Uterus (tissue), 4 donors: Measurements from ENCODE around the gene TTC7B. TPM values are rescaled to one million over a fixed set of nuclear protein-coding genes. Genes with fewer than 3 reads are reported as not detected.

Experiments used
- DNase-seq, 2 donors: peaks; one replicate each; pipeline ENCODE4 v3.0.0-alpha.2; 2019 to 2020
- H3K27ac ChIP-seq, 2 donors: fragments of 200-600 bp; sonication (generic); 1 replicate in 1 of 2; 2 replicates in 1 of 2; pipeline ENCODE4 v1.5.1; 2016 to 2018
- H3K27me3 ChIP-seq, 2 donors: fragments of 200-600 bp; sonication (generic); one replicate each; pipeline ENCODE4 v1.5.1; 2018 to 2019; ENCODE audit warnings: control low read depth in 1 of 2
- H3K36me3 ChIP-seq, 2 donors: fragments of 200-600 bp; sonication (generic); one replicate each; pipeline ENCODE4 v1.5.1; 2019; ENCODE audit warnings: control low read depth in 1 of 2
- H3K4me1 ChIP-seq, 2 donors: fragments of 200-600 bp; sonication (generic); one replicate each; pipeline ENCODE4 v1.5.1; 2018 to 2019; ENCODE audit warnings: control low read depth in 1 of 2
- H3K4me3 ChIP-seq, 2 donors: fragments of 200-600 bp; sonication (generic); 1 replicate in 1 of 2; 2 replicates in 1 of 2; pipeline ENCODE4 v1.5.1; 2018 to 2019; ENCODE audit warnings: mild to moderate bottlenecking in 1 of 2
- H3K9me3 ChIP-seq, 2 donors: fragments of 200-600 bp; sonication (generic); one replicate each; pipeline ENCODE4 v1.5.1; 2019; ENCODE audit warnings: control low read depth in 1 of 2
- CTCF ChIP-seq, 4 experiments: fragments of 200-600 bp in 2 of 4; fragments of 450-650 bp in 2 of 4; sonication (generic) in 2 of 4; IDR thresholded peaks; one replicate each; pipeline ENCODE4 v1.5.1; 2016 to 2019; ENCODE audit warnings: antibody characterized with exemption in 4 of 4, mild to moderate bottlenecking in 2 of 4, moderate library complexity in 1 of 4
- POLR2A ChIP-seq, 2 donors: fragments of 450-650 bp; IDR thresholded peaks; one replicate each; pipeline ENCODE4 v1.6.1; 2016; ENCODE audit warnings: antibody characterized with exemption in 2 of 2, mild to moderate bottlenecking in 1 of 2, moderate library complexity in 1 of 2
- intact Hi-C: fragments of 100-400 bp; cut with DNase I; formaldehyde crosslinking; loops from one replicate; pipeline ENCODE4 v1.15.1; 2023; ENCODE audit warnings: low total_unique reads
- total RNA-seq, 4 donors: library from RNA; depleted of rRNA in 3 of 4; stranded (reverse); fragments of >200 nt in 3 of 4; gene quantifications; one replicate each; pipeline versions ENCODE4 v1.1.0 to v1.2.4, GENCODE V29; 2014 to 2023
- donor health status: DM: yes; HTN: yes; CAD: no.

The TTC7B gene
- total RNA-seq, 4 donors from 2014 or later, result 15.3 to 73.9 (median 28.0) TPM

DNA sequence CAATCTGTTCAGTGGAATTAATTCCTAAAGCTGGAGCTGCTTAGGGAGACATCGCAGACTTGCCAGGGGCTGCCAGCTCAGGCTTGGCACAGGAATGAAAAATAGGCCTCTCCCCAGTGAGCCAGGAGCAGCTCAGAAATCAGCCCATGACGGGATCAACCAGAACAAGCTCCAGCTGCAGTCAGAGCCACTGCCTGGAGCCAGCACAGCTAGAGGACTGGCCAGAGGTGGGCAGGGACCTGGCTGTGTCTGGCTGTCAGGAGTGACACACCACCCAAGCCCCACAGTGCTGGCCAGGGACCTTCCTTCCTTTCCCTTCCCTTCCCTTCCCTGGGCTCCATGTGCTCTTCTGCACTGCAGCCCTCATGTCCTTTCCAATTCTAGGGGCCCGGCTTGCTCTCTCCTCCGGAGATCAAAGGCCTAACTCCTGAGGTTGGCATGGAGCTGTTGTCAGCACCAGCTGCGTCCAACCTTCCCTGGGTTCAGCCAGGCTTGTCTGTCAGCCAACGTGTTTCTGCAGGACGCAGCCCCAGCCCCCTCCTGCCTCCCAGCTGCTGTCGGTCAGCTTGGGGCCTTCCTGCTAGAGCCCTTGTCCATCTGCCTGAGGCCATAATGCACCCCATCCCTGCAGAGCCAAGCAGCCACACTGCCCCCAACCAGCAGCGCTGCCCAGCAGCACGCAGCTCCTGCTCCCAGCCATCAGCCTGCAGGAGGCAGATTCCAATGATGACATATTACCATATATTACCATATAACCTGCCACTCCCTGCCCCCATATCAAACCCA lies 270.1 kb downstream of the TTC7B start:
- H3K27ac ChIP-seq, result no peak overlapping the region
- no peaks in the 10 kb centered on the region for H3K27me3 ChIP-seq
- no peaks in the 10 kb centered on the region for H3K9me3 ChIP-seq
- H3K4me3 ChIP-seq, result no peak overlapping the region
- TF ChIP-seq POLR2A (IDR thresholded peaks at IDR 0.05), result no peak
- no peak for TF ChIP-seq CTCF (IDR thresholded peaks at IDR 0.05)
- no peak for DNase-seq
- H3K36me3 ChIP-seq, result no peaks in the 10 kb centered on the region
- no peaks in the 10 kb centered on the region for H3K4me1 ChIP-seq
- intact Hi-C loops, result no loop called here

- Histone ChIP-seq H3K4me1 (no peaks in the 10 kb centered on the region), H3K27ac (no peak overlapping the region), H3K4me3 (no peak overlapping the region), H3K36me3 (no peaks in the 10 kb centered on the region), H3K9me3 (no peaks in the 10 kb centered on the region), H3K27me3 (no peaks in the 10 kb centered on the region)
- no peak for TF ChIP-seq POLR2A (IDR thresholded peaks at IDR 0.05)
- intact Hi-C loops, result no loop called here
- no peak for DNase-seq
These were observed 270.8 kb downstream of the TTC7B start for GRCh38 chr14:90545382-90545781.

GRCh38 chr14:90544971-90545370 lies 271.3 kb downstream of the TTC7B start:
- TF ChIP-seq CTCF (IDR thresholded peaks at IDR 0.05), result no peak
- no peak for TF ChIP-seq POLR2A (IDR thresholded peaks at IDR 0.05)
- Histone ChIP-seq H3K4me3 (no peak overlapping the region), H3K36me3 (no peaks in the 10 kb centered on the region), H3K9me3 (no peaks in the 10 kb centered on the region), H3K27ac (no peak overlapping the region), H3K4me1 (no peaks in the 10 kb centered on the region), H3K27me3 (no peaks in the 10 kb centered on the region)
- no peak for DNase-seq
- intact Hi-C loops, result no loop called here

DNA sequence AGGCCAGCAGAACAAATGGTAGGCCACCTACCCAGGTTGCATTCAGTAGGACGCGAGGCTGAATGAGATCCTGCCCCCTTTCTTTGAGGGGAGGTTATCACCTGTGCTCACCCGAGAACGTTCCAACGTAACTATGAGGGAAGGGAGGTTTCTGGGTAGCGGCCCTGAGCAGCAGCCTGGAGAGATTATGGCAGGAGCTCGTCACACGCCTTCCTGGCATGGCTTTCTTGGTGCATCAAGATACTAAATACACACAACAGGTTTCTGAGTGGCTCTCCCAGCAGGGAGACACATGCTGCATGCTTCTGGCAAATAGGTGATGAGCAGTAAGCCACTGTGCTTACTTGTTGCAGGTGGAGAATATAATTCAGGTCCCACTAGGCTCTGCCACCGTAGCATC lies 271.7 kb downstream of the TTC7B start:
- Histone ChIP-seq H3K4me1 (no peaks in the 10 kb centered on the region), H3K36me3 (no peaks in the 10 kb centered on the region), H3K27ac (no peak overlapping the region), H3K9me3 (no peaks in the 10 kb centered on the region), H3K27me3 (no peaks in the 10 kb centered on the region), H3K4me3 (no peak overlapping the region)
- no peak for TF ChIP-seq POLR2A (IDR thresholded peaks at IDR 0.05)
- TF ChIP-seq CTCF (IDR thresholded peaks at IDR 0.05), result no peak
- intact Hi-C loops, result no loop called here
- no peak for DNase-seq

DNA sequence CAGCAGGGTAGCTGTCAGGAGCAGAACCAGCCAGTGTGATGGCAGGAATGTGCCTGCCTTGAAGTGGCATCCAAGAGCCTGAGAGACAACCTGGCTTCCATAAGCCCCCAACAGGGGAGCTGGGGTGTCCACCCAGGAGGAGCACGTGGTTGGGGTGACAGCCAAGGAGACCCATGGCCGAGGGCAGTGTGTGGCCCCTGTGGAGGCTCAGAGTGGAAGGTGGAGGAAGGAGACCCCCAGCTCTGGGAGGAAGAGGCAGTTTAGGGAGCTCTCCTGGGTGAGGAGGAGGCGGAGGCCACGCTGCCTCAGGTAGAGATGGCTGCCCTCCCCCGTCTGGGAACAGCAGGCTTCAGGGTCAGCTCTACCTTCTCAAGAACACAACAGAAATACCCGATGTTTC lies 272.4 kb downstream of the TTC7B start:
- Histone ChIP-seq H3K9me3 (no peaks in the 10 kb centered on the region), H3K27me3 (no peaks in the 10 kb centered on the region), H3K4me3 (no peak overlapping the region), H3K4me1 (no peaks in the 10 kb centered on the region), H3K36me3 (no peaks in the 10 kb centered on the region), H3K27ac (no peak overlapping the region)
- TF ChIP-seq CTCF (IDR thresholded peaks at IDR 0.05), result no peak
- no peak for TF ChIP-seq POLR2A (IDR thresholded peaks at IDR 0.05)
- no peak for DNase-seq
- intact Hi-C loops, result no loop called here
